CD4-positive, alpha-beta T cell treated with Interferon gamma for 1 hour (primary cell): Measurements from ENCODE around the gene SHISA7.

ENCODE experiments used
- DNase-seq: peaks from one replicate; pipeline ENCODE4 v3.0.0-alpha.2; 2020

The SHISA7 gene

DNA sequence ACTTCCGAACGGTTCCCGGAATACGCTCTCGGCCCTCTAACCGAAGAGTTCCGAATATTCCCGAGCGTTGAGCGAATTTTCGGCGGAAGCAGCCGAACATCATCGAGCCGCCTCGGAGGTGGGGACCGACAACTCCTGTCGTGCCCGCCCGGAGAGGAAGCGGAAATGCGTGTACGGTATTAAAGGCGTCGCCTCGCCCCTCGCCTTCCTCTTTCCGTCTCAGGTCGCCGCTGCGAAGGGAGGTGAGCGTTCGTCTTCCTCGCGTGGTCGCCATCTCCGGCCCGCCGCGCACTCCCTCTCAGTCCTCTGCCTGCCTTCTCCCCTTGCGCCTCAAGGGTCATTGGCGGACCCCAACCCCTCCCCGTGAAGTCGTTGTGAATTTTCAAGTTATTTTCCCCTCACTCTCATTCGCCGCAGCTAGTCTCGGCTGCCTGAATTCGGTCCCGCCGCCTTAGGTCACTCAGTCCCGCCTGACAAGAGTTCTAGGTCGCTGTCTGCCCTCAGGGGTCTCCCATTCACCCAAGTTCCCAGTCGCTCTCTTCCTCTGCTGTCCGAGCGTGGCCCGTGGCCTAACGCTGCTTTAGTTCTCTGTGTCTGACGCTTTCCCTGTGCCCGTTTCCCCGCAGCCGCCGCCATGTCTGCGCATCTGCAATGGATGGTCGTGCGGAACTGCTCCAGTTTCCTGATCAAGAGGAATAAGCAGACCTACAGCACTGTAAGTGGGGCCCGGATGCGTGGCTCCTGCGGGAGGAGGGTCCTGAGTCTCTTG lies 57.2 kb downstream of the SHISA7 start, which contains the start of gene RPL28:
RPL28 (plus strand) TSS at position 209 of the 769 bp plus-strand sequence; CDS start at position 635, 426 bp downstream.
- DNase-seq, result peak; percentile 98

- peak; percentile 94 for DNase-seq
Observed at GRCh38 chr19:55384920-55385723, 58.0 kb downstream of the SHISA7 start.

GRCh38 chr19:55384131-55384919 lies 58.8 kb downstream of the SHISA7 start, which contains the start of gene TMEM238:
Gene TMEM238, minus strand, starts transcription at chr19:55384292. Its CDS starts 33 bp downstream, at chr19:55384259.
- no peak for DNase-seq

DNA sequence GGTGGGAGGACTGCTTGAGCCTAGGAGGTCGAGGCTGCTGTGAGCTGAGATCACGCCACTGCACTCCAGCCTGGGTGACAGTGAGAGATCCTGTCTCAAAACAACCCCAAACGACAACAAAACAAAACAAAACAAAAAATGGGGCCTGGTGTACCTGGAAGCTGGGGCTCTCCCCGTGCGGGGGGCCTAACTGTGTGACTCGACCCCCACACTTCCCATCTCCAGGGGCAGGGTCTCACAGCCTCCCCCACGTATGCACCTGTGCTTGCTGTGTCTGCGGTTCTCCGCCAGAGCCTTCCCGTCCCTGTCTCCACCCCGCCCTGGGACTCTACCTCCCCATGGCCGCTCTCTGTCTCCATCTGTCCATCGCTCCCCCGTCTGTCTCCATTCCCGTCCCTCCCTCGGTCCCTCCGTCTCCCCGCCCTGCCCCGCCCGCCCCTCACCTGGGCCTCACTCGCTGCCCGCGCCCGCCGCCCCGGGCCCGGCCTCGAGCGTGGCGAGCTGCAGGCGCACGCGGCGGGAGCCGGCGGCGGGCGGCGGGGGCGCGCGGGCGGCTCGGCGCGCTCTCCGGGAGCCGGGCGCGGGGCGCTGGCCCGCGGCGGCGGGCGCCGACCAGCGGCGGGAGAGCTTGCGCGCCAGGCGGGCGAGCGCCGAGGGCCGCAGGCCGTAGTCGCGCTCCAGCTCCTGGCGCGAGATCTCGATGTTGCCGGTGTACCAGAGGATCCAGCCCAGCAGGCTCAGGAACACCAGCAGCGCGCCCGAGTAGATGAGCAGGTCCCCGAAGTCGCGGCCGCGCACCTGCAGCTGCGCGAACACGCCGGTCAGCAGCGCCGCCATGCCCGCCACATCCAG lies 59.6 kb downstream of the SHISA7 start:
- DNase-seq, result peak; percentile 45

DNA sequence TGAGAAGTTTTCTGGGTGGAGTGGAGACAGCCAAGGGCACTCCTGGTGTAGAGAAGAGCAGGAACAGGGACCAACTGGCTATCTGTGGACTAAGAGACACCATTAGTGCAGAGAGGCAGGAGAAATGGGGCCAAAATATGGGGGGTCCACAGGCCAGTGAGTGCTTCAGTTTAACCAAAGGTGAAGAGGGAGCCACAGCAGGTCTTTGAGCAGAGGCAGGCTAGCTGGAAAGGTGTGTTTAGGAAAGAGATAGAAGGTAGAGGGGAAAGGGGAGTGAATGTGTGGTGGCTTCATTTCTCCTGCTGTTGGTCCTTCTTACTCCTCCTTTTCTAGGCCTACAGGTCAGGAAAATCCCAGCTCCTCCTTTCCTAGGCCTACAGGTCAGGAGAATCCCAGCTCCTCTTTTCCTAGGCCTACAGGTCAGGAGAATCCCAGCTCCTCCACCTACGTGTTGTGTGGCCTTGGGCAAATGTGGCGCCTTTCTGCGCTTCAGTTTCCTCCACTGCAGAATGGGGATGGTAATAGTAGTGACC lies 60.5 kb downstream of the SHISA7 start:
- no peak for DNase-seq

GRCh38 chr19:55382013-55382412 lies 61.1 kb downstream of the SHISA7 start:
- no peak for DNase-seq

GRCh38 chr19:55379174-55379573 lies 63.9 kb downstream of the SHISA7 start:
- DNase-seq, result no peak
